A549 treated with CpdA at 1 μM for 4 hours (cell line): ENCODE data around the gene ASTE1. TPM values are rescaled to one million over a fixed set of nuclear protein-coding genes. Genes with fewer than 3 reads are reported as not detected.

ENCODE experiments used
- total RNA-seq: library from RNA; stranded (reverse); fragments of 200-300 nt; extraction: Qiagen RNA extraction; gene quantifications from 5 replicates; pipeline ENCODE4 v1.2.3, GENCODE V29; 2022; ENCODE audit warnings: low read depth

Gene ASTE1, protein sequence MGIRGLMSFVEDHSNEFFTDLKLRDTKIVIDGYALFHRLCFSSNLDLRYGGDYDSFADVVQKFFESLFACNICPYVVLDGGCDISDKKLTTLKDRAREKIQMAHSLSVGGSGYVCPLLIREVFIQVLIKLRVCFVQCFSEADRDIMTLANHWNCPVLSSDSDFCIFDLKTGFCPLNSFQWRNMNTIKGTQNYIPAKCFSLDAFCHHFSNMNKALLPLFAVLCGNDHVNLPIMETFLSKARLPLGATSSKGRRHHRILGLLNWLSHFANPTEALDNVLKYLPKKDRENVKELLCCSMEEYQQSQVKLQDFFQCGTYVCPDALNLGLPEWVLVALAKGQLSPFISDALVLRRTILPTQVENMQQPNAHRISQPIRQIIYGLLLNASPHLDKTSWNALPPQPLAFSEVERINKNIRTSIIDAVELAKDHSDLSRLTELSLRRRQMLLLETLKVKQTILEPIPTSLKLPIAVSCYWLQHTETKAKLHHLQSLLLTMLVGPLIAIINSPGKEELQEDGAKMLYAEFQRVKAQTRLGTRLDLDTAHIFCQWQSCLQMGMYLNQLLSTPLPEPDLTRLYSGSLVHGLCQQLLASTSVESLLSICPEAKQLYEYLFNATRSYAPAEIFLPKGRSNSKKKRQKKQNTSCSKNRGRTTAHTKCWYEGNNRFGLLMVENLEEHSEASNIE
- 3.6 to 5.0 TPM (median 4.1 TPM) in 5 replicates for total RNA-seq

DNA sequence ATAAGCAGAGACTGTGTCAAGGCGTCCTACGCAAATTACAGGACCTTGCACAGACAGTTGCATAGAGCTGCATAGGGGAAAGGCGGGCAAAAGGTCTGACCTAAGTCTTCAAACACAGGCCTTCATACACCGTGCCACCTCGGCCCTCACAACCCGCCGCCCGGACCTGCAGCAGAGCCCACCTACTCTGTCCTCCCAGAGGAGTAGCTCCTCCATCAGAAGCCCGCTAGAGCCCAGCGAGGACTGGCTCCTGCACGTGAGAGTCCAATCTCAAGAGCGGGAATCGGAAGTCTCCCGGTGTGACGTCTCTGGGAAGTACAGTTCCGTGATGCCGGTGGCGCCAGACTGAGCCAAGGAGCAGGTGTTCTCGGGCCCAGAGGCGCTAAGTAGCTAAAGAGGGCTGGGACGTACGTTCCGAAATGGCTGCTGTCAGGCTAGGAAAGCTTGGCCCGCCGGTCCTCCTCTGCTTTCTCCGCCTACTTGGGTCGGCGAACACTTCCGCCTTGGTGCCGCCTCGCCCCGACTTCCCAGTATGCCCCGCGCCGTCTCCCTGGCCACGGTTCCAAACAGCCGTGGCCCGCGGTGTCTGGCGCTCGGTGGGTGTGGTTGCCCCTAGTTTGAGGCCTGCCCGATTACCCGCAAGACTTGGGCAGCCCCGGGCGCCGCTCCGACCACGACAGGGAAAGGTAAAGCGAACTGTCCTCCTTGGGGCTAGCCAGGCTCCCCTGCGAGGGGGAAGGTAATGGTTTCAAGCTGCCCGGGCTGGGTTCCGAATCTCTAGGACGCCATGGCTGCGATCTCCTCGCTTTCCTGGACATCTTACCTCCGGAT is at the start of gene ASTE1, which contains the start of gene NEK11:
TSS of gene ASTE1 (minus strand) at position 505 of the 831 bp plus-strand sequence. CDS start 1,519 bp downstream, outside the sequence.
TSS of gene NEK11 (plus strand) at position 557 of the 831 bp plus-strand sequence. CDS start 2,832 bp downstream, outside the sequence.

Other genes starting within 250 kb of the ASTE1 start
- 33.3 to 37.4 TPM (median 34.3 TPM) in 5 replicates for gene ATP2C1, start 132.7 kb downstream of the ASTE1 start, total RNA-seq
- 3.6 to 4.7 TPM (median 3.7 TPM) in 5 replicates for gene NEK11, start 52 bp upstream of the ASTE1 start, total RNA-seq